NCI-H2081 treated with DMSO at 0.1 percent for 48 hours (cell line): ENCODE data around the gene TTLL1.
"Not testable (repeated sequence)": the region's sequence is repeated elsewhere in the genome, so short reads cannot be mapped to it uniquely, and the experiment has no call there.

Experiments
- DNase-seq: peaks from one replicate; lab custom pipeline; 2025; lab: John Stamatoyannopoulos, UW

The TTLL1 gene

GRCh38 chr22:43110444-43110926 is 21.3 kb upstream of the TTLL1 start, which contains the start of gene BIK:
Gene BIK, plus strand, starts transcription at chr22:43110750. Its CDS starts 13,273 bp downstream, at chr22:43124023.
- DNase-seq, result no peak

- DNase-seq, result no peak
Measured at GRCh38 chr22:43109921-43110443, 20.8 kb upstream of the TTLL1 start.

- no peak for DNase-seq
Measured at GRCh38 chr22:43109511-43109910, 20.3 kb upstream of the TTLL1 start.

- DNase-seq, result no peak
Measured at GRCh38 chr22:43106302-43106701, 17.1 kb upstream of the TTLL1 start.

- DNase-seq, result not testable (repeated sequence)
Measured at GRCh38 chr22:43104950-43105349, 15.8 kb upstream of the TTLL1 start.

GRCh38 chr22:43104056-43104625 is 14.9 kb upstream of the TTLL1 start:
- DNase-seq, result not testable (repeated sequence)

- no peak for DNase-seq
Measured at GRCh38 chr22:43101306-43101705, 12.1 kb upstream of the TTLL1 start.

GRCh38 chr22:43100225-43100624 is 11.0 kb upstream of the TTLL1 start:
- no peak for DNase-seq

GRCh38 chr22:43099095-43099494 is 9.9 kb upstream of the TTLL1 start:
- DNase-seq, result no peak

GRCh38 chr22:43098356-43098755 is 9.2 kb upstream of the TTLL1 start:
- no peak for DNase-seq

- no peak for DNase-seq
Measured at GRCh38 chr22:43096420-43096819, 7.2 kb upstream of the TTLL1 start.

- DNase-seq, result no peak
Measured at GRCh38 chr22:43094551-43094950, 5.4 kb upstream of the TTLL1 start.

GRCh38 chr22:43094085-43094484 is 4.9 kb upstream of the TTLL1 start:
- DNase-seq, result no peak

GRCh38 chr22:43092085-43092484 is 2.9 kb upstream of the TTLL1 start:
- DNase-seq, result no peak

- peak; percentile 28 for DNase-seq
Measured at GRCh38 chr22:43090130-43090789, 1.1 kb upstream of the TTLL1 start.

- no peak for DNase-seq
Measured at GRCh38 chr22:43088627-43088983, 586 bp downstream of the TTLL1 start.

- DNase-seq, result no peak
Measured at GRCh38 chr22:43085658-43086606, 3.3 kb downstream of the TTLL1 start.

- DNase-seq, result no peak
Measured at GRCh38 chr22:43081968-43082367, 7.2 kb downstream of the TTLL1 start.

GRCh38 chr22:43080616-43081015 is 8.6 kb downstream of the TTLL1 start:
- no peak for DNase-seq

GRCh38 chr22:43079742-43080141 is 9.4 kb downstream of the TTLL1 start:
- DNase-seq, result no peak

GRCh38 chr22:43078522-43078921 is 10.7 kb downstream of the TTLL1 start:
- DNase-seq, result no peak

GRCh38 chr22:43077121-43077877 is 11.9 kb downstream of the TTLL1 start:
- no peak for DNase-seq
